ENCODE measurements around the gene ATF7.
"Not testable (repeated sequence)": the region's sequence is repeated elsewhere in the genome, so short reads cannot be mapped to it uniquely, and the experiment has no call there.

ATF7 gene

GRCh38 chr12:53598971-53599370 lies 27.2 kb downstream of the ATF7 start:
- DNase-seq (ENCODE audit: low read depth in 2 of 3, low spot score in 1 of 3), result not testable (repeated sequence)

GRCh38 chr12:53596920-53597363 lies 29.2 kb downstream of the ATF7 start:
- DNase-seq (ENCODE audit: low read depth in 2 of 3, low spot score in 1 of 3), result no peak

- no peak for DNase-seq (ENCODE audit: low read depth in 2 of 3, low spot score in 1 of 3)
Observed at GRCh38 chr12:53594897-53595615, 31.1 kb downstream of the ATF7 start.

GRCh38 chr12:53593707-53594106 lies 32.5 kb downstream of the ATF7 start:
- DNase-seq (ENCODE audit: low read depth in 2 of 3, low spot score in 1 of 3), result no peak

GRCh38 chr12:53593031-53593430 lies 33.2 kb downstream of the ATF7 start:
- DNase-seq (ENCODE audit: low read depth in 2 of 3, low spot score in 1 of 3), result no peak

GRCh38 chr12:53592426-53592825 lies 33.8 kb downstream of the ATF7 start:
- DNase-seq (ENCODE audit: low read depth in 2 of 3, low spot score in 1 of 3), result no peak

GRCh38 chr12:53591301-53592206 lies 34.6 kb downstream of the ATF7 start:
- DNase-seq (ENCODE audit: low read depth in 2 of 3, low spot score in 1 of 3), result no peak

- no peak for DNase-seq (ENCODE audit: low read depth in 2 of 3, low spot score in 1 of 3)
Observed at GRCh38 chr12:53590652-53591051, 35.5 kb downstream of the ATF7 start.

- DNase-seq (ENCODE audit: low read depth in 2 of 3, low spot score in 1 of 3), result no peak
Observed at GRCh38 chr12:53589915-53590314, 36.3 kb downstream of the ATF7 start.

GRCh38 chr12:53589423-53589822 lies 36.8 kb downstream of the ATF7 start:
- no peak for DNase-seq (ENCODE audit: low read depth in 2 of 3, low spot score in 1 of 3)

GRCh38 chr12:53588123-53588522 lies 38.1 kb downstream of the ATF7 start:
- no peak for DNase-seq (ENCODE audit: low read depth in 2 of 3, low spot score in 1 of 3)

GRCh38 chr12:53586745-53587144 lies 39.4 kb downstream of the ATF7 start:
- DNase-seq (ENCODE audit: low read depth in 2 of 3, low spot score in 1 of 3), result no peak

- DNase-seq (ENCODE audit: low read depth in 2 of 3, low spot score in 1 of 3), result no peak
Observed at GRCh38 chr12:53585448-53586125, 40.6 kb downstream of the ATF7 start.

- DNase-seq (ENCODE audit: low read depth in 2 of 3, low spot score in 1 of 3), result no peak
Observed at GRCh38 chr12:53579545-53579955, 46.6 kb downstream of the ATF7 start.

GRCh38 chr12:53578783-53579182 lies 47.4 kb downstream of the ATF7 start:
- no peak for DNase-seq (ENCODE audit: low read depth in 2 of 3, low spot score in 1 of 3)

GRCh38 chr12:53577941-53578352 lies 48.2 kb downstream of the ATF7 start:
- no peak for DNase-seq (ENCODE audit: low read depth in 2 of 3, low spot score in 1 of 3)

- DNase-seq (ENCODE audit: low read depth in 2 of 3, low spot score in 1 of 3), result no peak
Observed at GRCh38 chr12:53575502-53576249, 50.5 kb downstream of the ATF7 start.

GRCh38 chr12:53572134-53572758 lies 53.9 kb downstream of the ATF7 start:
- no peak for DNase-seq (ENCODE audit: low read depth in 2 of 3, low spot score in 1 of 3)

GRCh38 chr12:53571295-53571694 lies 54.9 kb downstream of the ATF7 start:
- DNase-seq (ENCODE audit: low read depth in 2 of 3, low spot score in 1 of 3), result no peak

- DNase-seq (ENCODE audit: low read depth in 2 of 3, low spot score in 1 of 3), result no peak
Observed at GRCh38 chr12:53568809-53569557, 57.2 kb downstream of the ATF7 start.

Data from stimulated activated CD4-positive, alpha-beta T cell treated with anti-CD3 and anti-CD28 coated beads, Interleukin-12 subunit alpha, Interleukin-12 subunit beta, amount 100 ng/mL, for 48 hours (primary cell).